NB4 (cell line): ENCODE results near the gene MDFI.

Experiments used
- CTCF ChIP-seq: IDR thresholded peaks from one replicate; pipeline ENCODE4 v1.5.1; 2012; ENCODE audit warnings: low read depth, low read length
- MAX ChIP-seq: IDR thresholded peaks from 2 replicates; pipeline ENCODE4 v1.6.1; 2011; ENCODE audit warnings: low read depth, low read length
- POLR2A ChIP-seq: IDR thresholded peaks from 2 replicates; pipeline ENCODE4 v1.6.1; 2011; ENCODE audit warnings: mild to moderate bottlenecking; ENCODE audit not compliant: insufficient read length; ENCODE audit errors: extremely low read depth

GRCh38 chr6:41664271-41664670 is 26.0 kb downstream of the MDFI start:
- no peak for TF ChIP-seq CTCF
- no peak for TF ChIP-seq POLR2A
- TF ChIP-seq MAX: no peak
